ENCODE measurements around the gene SGMS1.

Gene SGMS1

GRCh38 chr10:50605269-50605950 lies 18.3 kb downstream of the SGMS1 start:
- no peak for DNase-seq

- no peak for DNase-seq
Measured at GRCh38 chr10:50604809-50605208, 18.9 kb downstream of the SGMS1 start.

- DNase-seq = no peak
Measured at GRCh38 chr10:50604049-50604640, 19.6 kb downstream of the SGMS1 start.

GRCh38 chr10:50603151-50603850 lies 20.5 kb downstream of the SGMS1 start:
- no peak for DNase-seq

GRCh38 chr10:50601974-50602373 lies 21.8 kb downstream of the SGMS1 start:
- DNase-seq = no peak

- no peak for DNase-seq
Measured at GRCh38 chr10:50600831-50601477, 22.8 kb downstream of the SGMS1 start.

- DNase-seq = no peak
Measured at GRCh38 chr10:50600286-50600685, 23.5 kb downstream of the SGMS1 start.

GRCh38 chr10:50596897-50597296 lies 26.9 kb downstream of the SGMS1 start:
- no peak for DNase-seq

GRCh38 chr10:50596456-50596855 lies 27.3 kb downstream of the SGMS1 start:
- no peak for DNase-seq

GRCh38 chr10:50595785-50596184 lies 28.0 kb downstream of the SGMS1 start:
- DNase-seq = no peak

GRCh38 chr10:50593523-50594376 lies 30.0 kb downstream of the SGMS1 start:
- DNase-seq = peak; percentile 20

GRCh38 chr10:50592961-50593418 lies 30.8 kb downstream of the SGMS1 start:
- DNase-seq = no peak

GRCh38 chr10:50590935-50591334 lies 32.8 kb downstream of the SGMS1 start:
- no peak for DNase-seq

- no peak for DNase-seq
Measured at GRCh38 chr10:50586740-50587088, 37.0 kb downstream of the SGMS1 start.

GRCh38 chr10:50585921-50586739 lies 37.6 kb downstream of the SGMS1 start:
- no peak for DNase-seq

- no peak for DNase-seq
Measured at GRCh38 chr10:50582766-50583762, 40.7 kb downstream of the SGMS1 start.

- DNase-seq = no peak
Measured at GRCh38 chr10:50582046-50582445, 41.7 kb downstream of the SGMS1 start.

- DNase-seq = no peak
Measured at GRCh38 chr10:50580262-50580891, 43.4 kb downstream of the SGMS1 start.

GRCh38 chr10:50579491-50580261 lies 44.1 kb downstream of the SGMS1 start:
- no peak for DNase-seq
